GM12878 (cell line): ENCODE results near the gene PHLDB1. TPM values are rescaled to one million over a fixed set of nuclear protein-coding genes. Genes with fewer than 3 reads are reported as not detected.

Experiments used
- ATAC-seq: fragments of 200-7000 bp; cut with Tn5 transposase; 3 replicates; pipeline ENCODE4 v1.9.1; 2020; ENCODE audit warnings: mild to moderate bottlenecking, moderate library complexity
- BruUV-seq: library from RNA; stranded (reverse); fragments of 400-500 nt; replicated peaks from 2 replicates; lab custom pipeline; 2021; lab: Mats Ljungman, UMichigan
- CTCF ChIA-PET: fragments of 300-600 bp; sonication (Branson Sonifier 250); formaldehyde crosslinking; extraction: SDS; loops from one replicate; lab custom pipeline; 2021; ENCODE audit warnings: inconsistent platforms; lab: Yijun Ruan, JAX
- POLR2A ChIA-PET: fragments of 350-600 bp; formaldehyde crosslinking; extraction: SDS; loops from one replicate; lab custom pipeline; 2021; ENCODE audit warnings: inconsistent platforms; lab: Charles Lee
- RAD21 ChIA-PET: fragments of 300-600 bp; sonication (Branson Sonifier 250); formaldehyde crosslinking; loops from one replicate; lab custom pipeline; 2023; ENCODE audit warnings: antibody characterized with exemption; ENCODE audit not compliant: unreplicated experiment; lab: Charles Lee
- SMC1A ChIA-PET: fragments of 300-600 bp; sonication (Branson Sonifier 250); formaldehyde crosslinking; loops from one replicate; lab custom pipeline; 2023; ENCODE audit not compliant: unreplicated experiment, uncharacterized antibody; lab: Charles Lee
- DNase-seq: peaks from one replicate; pipeline ENCODE4 v3.0.0-alpha.2; 2011; ENCODE audit warnings: low read depth, low spot score
- FAIRE-seq: peaks from 3 replicates; lab custom pipeline; 2011; peaks lifted over from hg19 to GRCh38; lab: Jason Lieb, UNC
- H2AFZ ChIP-seq: 2 replicates; pipeline ENCODE4 v1.6.0; 2011; ENCODE audit warnings: low read depth, low read length, control low read depth; ENCODE audit not compliant: control insufficient read depth
- H3K27ac ChIP-seq: 2 replicates; pipeline ENCODE4 v1.5.1; 2011; ENCODE audit warnings: control low read depth; ENCODE audit not compliant: control insufficient read depth, insufficient read depth
- H3K27me3 ChIP-seq, 2 experiments: replicated peaks in 1 of 2; 2 replicates each; pipeline versions ENCODE4 v1.6.0 to v1.6.1; 2011; ENCODE audit warnings: low read length in 1 of 2; ENCODE audit not compliant: control insufficient read depth in 2 of 2, insufficient read depth in 2 of 2
- H3K36me3 ChIP-seq, 2 experiments: 2 replicates each; pipeline ENCODE4 v1.5.1; 2011; ENCODE audit warnings: low read length in 1 of 2; ENCODE audit not compliant: control insufficient read depth in 2 of 2, insufficient read depth in 2 of 2
- H3K4me1 ChIP-seq: 2 replicates; pipeline ENCODE4 v1.6.1; 2011; ENCODE audit warnings: mild to moderate bottlenecking, low read length, moderate library complexity, mixed read lengths; ENCODE audit not compliant: control insufficient read depth, insufficient read depth
- H3K4me2 ChIP-seq: 2 replicates; pipeline ENCODE4 v1.6.0; 2011; ENCODE audit warnings: control low read depth; ENCODE audit not compliant: control insufficient read depth, insufficient read depth
- H3K4me3 ChIP-seq: fragments of 200-600 bp; sonication (generic); 2 replicates; pipeline ENCODE4 v1.5.1; 2016
- H3K79me2 ChIP-seq: 2 replicates; pipeline ENCODE4 v1.6.0; 2011; ENCODE audit warnings: low read length; ENCODE audit not compliant: control insufficient read depth, insufficient read depth
- H3K9ac ChIP-seq: 2 replicates; pipeline ENCODE4 v1.8.0; 2011; ENCODE audit warnings: low read length, control low read depth, mixed read lengths; ENCODE audit not compliant: control insufficient read depth, insufficient read depth
- H3K9me3 ChIP-seq: replicated peaks from 3 replicates; pipeline ENCODE4 v1.5.1; 2011; ENCODE audit warnings: mild to moderate bottlenecking, low read length; ENCODE audit not compliant: control insufficient read depth, insufficient read depth
- H4K20me1 ChIP-seq: 2 replicates; pipeline ENCODE4 v1.6.0; 2011; ENCODE audit not compliant: control insufficient read depth, insufficient read depth
- FOXM1 ChIP-seq: IDR thresholded peaks from 2 replicates; pipeline ENCODE4 v1.6.1; 2012; ENCODE audit warnings: low read depth, mild to moderate bottlenecking, inconsistent platforms, low read length, moderate library complexity
- KDM1A ChIP-seq: fragments of 200-600 bp; sonication (generic); IDR thresholded peaks from 2 replicates; pipeline ENCODE4 v1.6.1; 2016; ENCODE audit warnings: borderline replicate concordance
- MYC ChIP-seq: IDR thresholded peaks from 2 replicates; pipeline ENCODE4 v1.6.1; 2011; ENCODE audit warnings: mild to moderate bottlenecking, low read length, moderate library complexity, inconsistent platforms; ENCODE audit not compliant: insufficient read depth, insufficient replicate concordance, insufficient read length, severe bottlenecking
- NFXL1 ChIP-seq: fragments of 450-650 bp; IDR thresholded peaks from 2 replicates; pipeline ENCODE4 v1.6.1; 2017; ENCODE audit warnings: antibody characterized with exemption, mild to moderate bottlenecking, borderline replicate concordance
- NFYA ChIP-seq: IDR thresholded peaks from 2 replicates; pipeline ENCODE4 v1.6.1; 2011; ENCODE audit warnings: low read depth, mild to moderate bottlenecking, low read length, improper control_type of control experiment, borderline replicate concordance
- NFYB ChIP-seq: IDR thresholded peaks from 2 replicates; pipeline ENCODE4 v1.6.1; 2011; ENCODE audit warnings: low read depth, mild to moderate bottlenecking, low read length, improper control_type of control experiment, moderate library complexity; ENCODE audit not compliant: insufficient read depth
- WGBS: methylation state at CpG from one replicate; pipeline ENCODE4 v1.1.6; 2016; ENCODE audit warnings: low lambda C conversion rate; ENCODE audit not compliant: insufficient replicate concordance, insufficient coverage; ENCODE audit errors: missing lambda C conversion rate; 5-methylcytosine and 5-hydroxymethylcytosine counted together
- in situ Hi-C: fragments of 300-500 bp; cut with MboI; formaldehyde crosslinking; loops from 9 replicates; pipeline ENCODE4 v1.14.3; 2018; ENCODE audit warnings: mixed read lengths
- intact Hi-C: fragments of 100-400 bp; cut with micrococcal nuclease; formaldehyde crosslinking; loops from one replicate; pipeline ENCODE4 v1.14.2; 2022; ENCODE audit not compliant: unreplicated experiment
- polyA plus RNA-seq, 11 experiments: library from polyadenylated mRNA; depleted of rRNA in 4 of 11; unstranded in 6 of 11; stranded (reverse) in 5 of 11; fragments of >200 nt; fragmentation: Nextera tagmentation in 4 of 11; fragmentation: Illumina TruSeq in 1 of 11; extraction: Ambion mirVana in 4 of 11; extraction: Trizol in 1 of 11; gene quantifications; 1 replicate in 1 of 11; 2 replicates in 10 of 11; pipeline versions ENCODE4 v1.2.1 to v1.2.3, GENCODE V29; 2011 to 2016; ENCODE audit warnings: inconsistent platforms in 2 of 11, missing spikeins in 2 of 11, low read depth in 1 of 11
- total RNA-seq, 4 experiments: library from RNA; depleted of rRNA in 3 of 4; stranded (reverse); fragments of >200 nt in 3 of 4; fragmentation: Illumina TruSeq in 1 of 4; extraction: Trizol in 1 of 4; gene quantifications; 2 replicates each; pipeline versions ENCODE4 v1.2.1 to v1.2.3, GENCODE V29; 2013 to 2021
- TF ChIP-seq, protein P1 (sequence below): fragments of 450-650 bp; IDR thresholded peaks from 2 replicates; pipeline ENCODE4 v1.6.1; 2017; ENCODE audit warnings: borderline replicate concordance
- TF ChIP-seq, protein P2 (sequence below): IDR thresholded peaks from 2 replicates; pipeline ENCODE4 v1.6.1; 2011; ENCODE audit warnings: low read depth, low read length, improper control_type of control experiment, borderline replicate concordance

The PHLDB1 gene
- total and polyA plus RNA-seq, 10 of the 15 experiments (the other 5 are each of a cell fraction or from before 2014, with no cell fraction given), result 0.03 to 0.26 (median 0.18) TPM; not detected in 4

DNA sequence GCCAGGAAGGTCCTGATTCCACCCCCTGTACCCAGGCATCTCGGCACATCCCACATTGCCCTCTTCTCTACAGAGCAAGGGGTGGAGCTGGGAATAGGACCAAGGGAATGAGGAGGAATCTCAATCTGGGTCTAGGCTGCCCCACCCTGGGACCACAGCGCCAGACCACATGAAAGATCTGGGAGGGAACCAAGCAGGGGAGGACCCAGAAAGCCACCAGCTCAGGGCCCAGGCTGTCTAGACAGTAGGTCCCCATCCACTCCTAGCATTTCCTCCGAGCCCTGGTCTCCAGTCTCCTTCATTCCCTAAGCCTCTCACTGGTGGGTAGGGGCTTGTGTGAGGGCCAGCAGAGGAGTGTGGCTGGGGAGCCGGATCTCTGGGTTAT is 11.6 kb downstream of the PHLDB1 start:
- H3K4me1 ChIP-seq, result no peaks in the 10 kb centered on the region
- ATAC-seq, result no peak
- H2AFZ ChIP-seq, result no peak overlapping the region
- 22% methylated on average over 4 of the region's 4 CpGs for WGBS
- intact Hi-C loops, result no loop called here
- no peaks in the 10 kb centered on the region for H3K9me3 ChIP-seq
- FAIRE-seq, result no peak
- peaks cover 5 to 8% of the 10 kb centered on the region in 2 experiments for H3K27me3 ChIP-seq
- no peak overlapping the region for H3K27ac ChIP-seq
- ChIA-PET RAD21 (no interaction called here), POLR2A (no interaction called here), SMC1A (no interaction called here), CTCF (no interaction called here)
- H3K79me2 ChIP-seq, result no peaks in the 10 kb centered on the region
- H3K4me3 ChIP-seq, result no peak overlapping the region
- in situ Hi-C loops, result no loop called here
- no peak overlapping the region for H3K9ac ChIP-seq
- H4K20me1 ChIP-seq, result no peaks in the 10 kb centered on the region
- H3K36me3 ChIP-seq, result no peaks in the 10 kb centered on the region
- BruUV-seq, result no TSS peak
- DNase-seq, result no peak
- H3K4me2 ChIP-seq, result no peak overlapping the region
- TF ChIP-seq, protein P1, sequence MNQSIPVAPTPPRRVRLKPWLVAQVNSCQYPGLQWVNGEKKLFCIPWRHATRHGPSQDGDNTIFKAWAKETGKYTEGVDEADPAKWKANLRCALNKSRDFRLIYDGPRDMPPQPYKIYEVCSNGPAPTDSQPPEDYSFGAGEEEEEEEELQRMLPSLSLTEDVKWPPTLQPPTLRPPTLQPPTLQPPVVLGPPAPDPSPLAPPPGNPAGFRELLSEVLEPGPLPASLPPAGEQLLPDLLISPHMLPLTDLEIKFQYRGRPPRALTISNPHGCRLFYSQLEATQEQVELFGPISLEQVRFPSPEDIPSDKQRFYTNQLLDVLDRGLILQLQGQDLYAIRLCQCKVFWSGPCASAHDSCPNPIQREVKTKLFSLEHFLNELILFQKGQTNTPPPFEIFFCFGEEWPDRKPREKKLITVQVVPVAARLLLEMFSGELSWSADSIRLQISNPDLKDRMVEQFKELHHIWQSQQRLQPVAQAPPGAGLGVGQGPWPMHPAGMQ, result no peak
- TF ChIP-seq, protein P2, sequence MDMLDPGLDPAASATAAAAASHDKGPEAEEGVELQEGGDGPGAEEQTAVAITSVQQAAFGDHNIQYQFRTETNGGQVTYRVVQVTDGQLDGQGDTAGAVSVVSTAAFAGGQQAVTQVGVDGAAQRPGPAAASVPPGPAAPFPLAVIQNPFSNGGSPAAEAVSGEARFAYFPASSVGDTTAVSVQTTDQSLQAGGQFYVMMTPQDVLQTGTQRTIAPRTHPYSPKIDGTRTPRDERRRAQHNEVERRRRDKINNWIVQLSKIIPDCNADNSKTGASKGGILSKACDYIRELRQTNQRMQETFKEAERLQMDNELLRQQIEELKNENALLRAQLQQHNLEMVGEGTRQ, result no peak
- TF ChIP-seq MYC (no peak), NFYB (no peak), NFXL1 (no peak), KDM1A (no peak), NFYA (no peak), FOXM1 (no peak)
